Activated CD4-positive, alpha-beta T cell treated with anti-CD3 and anti-CD28 coated beads, Interleukin-2, amount 10 ng/mL, durations not matched to agents 7 days and 5 days (primary cell): ENCODE data around the gene ERG28. TPM values are rescaled to one million over a fixed set of nuclear protein-coding genes. Genes with fewer than 3 reads are reported as not detected.

Source experiments
- CTCF ChIA-PET: fragments of 350-600 bp; sonication (Branson Sonifier 250); formaldehyde crosslinking; loops from one replicate; lab custom pipeline; 2021; ENCODE audit warnings: antibody characterized with exemption; lab: Charles Lee
- POLR2A ChIA-PET: fragments of 350-600 bp; sonication (Branson Sonifier 250); formaldehyde crosslinking; loops from one replicate; lab custom pipeline; 2021; ENCODE audit warnings: antibody characterized with exemption; lab: Charles Lee
- DNase-seq: peaks from one replicate; pipeline ENCODE4 v3.0.0-alpha.2; 2020
- H3K27ac Mint-ChIP-seq: one replicate; pipeline ENCODE4 v1.8.0; 2021; ENCODE audit warnings: mild to moderate bottlenecking, moderate library complexity, mixed read lengths
- H3K27me3 Mint-ChIP-seq: one replicate; pipeline ENCODE4 v1.8.0; 2021; ENCODE audit warnings: mixed read lengths
- H3K36me3 Mint-ChIP-seq: one replicate; pipeline ENCODE4 v1.8.0; 2021; ENCODE audit warnings: low read depth, mixed read lengths
- H3K4me1 Mint-ChIP-seq: one replicate; pipeline ENCODE4 v1.8.0; 2021; ENCODE audit warnings: mixed read lengths
- H3K4me3 Mint-ChIP-seq: one replicate; pipeline ENCODE4 v1.8.0; 2021; ENCODE audit warnings: mild to moderate bottlenecking, moderate library complexity, mixed read lengths
- H3K9me3 Mint-ChIP-seq: one replicate; pipeline ENCODE4 v1.8.0; 2021; ENCODE audit warnings: mixed read lengths
- total RNA-seq, 2 experiments: library from RNA; stranded (reverse); gene quantifications; one replicate each; pipeline ENCODE4 v1.2.3, GENCODE V29; 2021

ERG28 gene
- total RNA-seq, 2 experiments from 2014 or later, result 17.3 to 21.5 TPM

DNA sequence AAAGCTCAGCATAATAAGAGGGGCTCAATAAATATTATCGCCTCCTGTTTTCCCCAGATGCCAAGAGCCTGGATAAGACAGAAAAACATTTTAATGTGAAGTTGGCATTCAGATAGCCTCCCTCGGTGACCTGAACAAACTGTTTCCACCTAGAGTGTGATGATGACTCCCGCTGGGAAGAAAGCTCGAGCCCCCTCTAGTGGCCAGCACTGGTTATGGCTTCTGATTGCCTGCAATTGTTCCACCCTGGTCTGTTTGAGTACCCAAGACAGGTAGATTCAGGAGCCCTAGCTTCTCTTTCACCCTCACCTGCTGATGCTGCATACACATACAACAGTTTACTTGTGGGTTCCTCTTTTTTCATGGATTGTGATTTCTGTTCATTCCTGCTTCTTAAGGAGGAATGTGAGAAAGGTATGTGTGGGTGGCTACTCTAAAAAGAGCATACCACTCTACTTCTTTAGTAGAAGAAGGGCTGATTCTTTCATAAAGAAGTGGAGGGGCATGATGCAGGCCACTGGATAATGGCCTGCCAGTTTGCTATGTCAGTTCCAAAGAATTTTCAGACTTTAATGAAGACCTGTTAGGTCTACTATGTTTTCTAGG, 6.4 kb downstream of the ERG28 start:
- Mint-ChIP-seq H3K4me3 (no peak overlapping the region), H3K27ac (no peak overlapping the region), H3K4me1 (peaks cover 18% of the 10 kb centered on the region), H3K27me3 (no peaks in the 10 kb centered on the region), H3K36me3 (peaks cover 39% of the 10 kb centered on the region), H3K9me3 (no peaks in the 10 kb centered on the region)
- CTCF ChIA-PET, result interaction anchor here (0.5 to 4.6 kb wide), 22 partner anchors 9 to 712 kb away, joined by 3 to 42 read pairs (median 4); no protein-coding TSS in a partner anchor
- POLR2A ChIA-PET, result no interaction called here
- peak; percentile 85 for DNase-seq

DNA sequence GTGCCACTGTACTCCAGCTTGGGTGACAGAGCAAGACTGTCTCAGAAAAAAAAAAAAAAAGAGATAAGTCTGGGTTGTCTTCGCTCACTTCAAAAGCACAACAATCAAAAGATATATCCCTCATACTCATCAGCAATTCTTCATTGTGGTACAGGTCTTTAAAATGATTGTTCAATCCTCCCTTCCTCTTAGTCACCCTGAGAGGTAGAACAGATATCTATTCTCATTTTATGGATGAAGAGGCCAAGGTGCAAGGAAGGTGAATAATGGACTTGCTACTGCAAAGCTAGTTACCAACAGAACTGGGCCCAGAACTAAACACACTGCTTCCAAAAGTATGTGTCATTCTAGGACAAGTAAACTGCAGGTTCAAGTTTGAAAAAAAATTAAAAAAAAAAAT, 7.1 kb downstream of the ERG28 start:
- no peak for DNase-seq
- peaks cover 40% of the 10 kb centered on the region for H3K36me3 Mint-ChIP-seq
- CTCF ChIA-PET, result interaction anchor here (0.5 to 4.6 kb wide), 17 partner anchors 8 to 1396 kb away, joined by 3 to 42 read pairs (median 3); no protein-coding TSS in a partner anchor
- H3K4me3 Mint-ChIP-seq, result no peak overlapping the region
- H3K27ac Mint-ChIP-seq, result no peak overlapping the region
- POLR2A ChIA-PET, result no interaction called here
- H3K27me3 Mint-ChIP-seq, result no peaks in the 10 kb centered on the region
- H3K4me1 Mint-ChIP-seq, result peaks cover 14% of the 10 kb centered on the region
- no peaks in the 10 kb centered on the region for H3K9me3 Mint-ChIP-seq

DNA sequence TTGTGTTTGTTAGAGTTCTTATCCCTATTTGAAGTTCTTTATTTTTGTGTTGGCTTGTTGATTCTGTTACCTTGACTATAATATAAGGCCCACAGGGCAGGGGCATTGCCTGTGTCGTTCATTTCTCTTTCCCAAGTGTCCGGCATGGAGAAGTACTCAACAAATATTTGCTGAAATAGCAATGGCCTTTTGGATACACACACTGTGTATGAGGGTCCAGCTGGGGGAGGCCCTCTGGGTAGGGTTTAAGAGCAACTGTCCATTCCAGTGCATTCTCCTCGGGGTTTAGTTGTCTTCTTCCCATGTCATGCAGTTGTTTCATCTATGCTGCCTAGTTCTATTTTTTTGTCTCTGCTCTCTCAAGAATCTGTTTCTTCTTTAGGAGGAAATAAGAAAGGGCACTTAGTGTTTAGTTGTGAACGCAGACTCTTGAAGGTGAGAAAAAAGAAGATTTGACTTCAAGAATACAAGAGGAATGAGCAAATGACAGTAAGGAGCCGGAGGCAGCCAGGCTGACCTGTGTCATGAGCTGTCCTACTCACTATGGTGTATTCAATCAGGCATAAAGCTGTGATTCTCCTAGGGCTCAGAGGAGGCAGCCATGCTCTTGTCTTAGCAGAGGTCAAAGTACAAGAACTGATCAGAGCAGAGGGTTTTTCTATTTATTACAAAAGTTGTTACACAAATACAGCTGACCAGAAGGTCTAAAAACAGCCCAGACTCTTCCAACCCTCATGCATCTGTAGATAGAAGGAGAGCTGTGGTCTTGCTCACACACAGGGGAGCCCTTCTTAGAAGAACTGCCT, 10.2 kb downstream of the ERG28 start:
- POLR2A ChIA-PET, result no interaction called here
- H3K4me1 Mint-ChIP-seq, result peaks cover 4% of the 10 kb centered on the region
- no peaks in the 10 kb centered on the region for H3K27me3 Mint-ChIP-seq
- H3K9me3 Mint-ChIP-seq, result no peaks in the 10 kb centered on the region
- no peak for DNase-seq
- H3K36me3 Mint-ChIP-seq, result peaks cover 39% of the 10 kb centered on the region
- H3K4me3 Mint-ChIP-seq, result no peak overlapping the region
- H3K27ac Mint-ChIP-seq, result no peak overlapping the region
- CTCF ChIA-PET, result interaction anchor here (1.2 to 1.7 kb wide), 3 partner anchors 10 to 73 kb away, joined by 3 to 6 read pairs (median 5); no protein-coding TSS in a partner anchor

DNA sequence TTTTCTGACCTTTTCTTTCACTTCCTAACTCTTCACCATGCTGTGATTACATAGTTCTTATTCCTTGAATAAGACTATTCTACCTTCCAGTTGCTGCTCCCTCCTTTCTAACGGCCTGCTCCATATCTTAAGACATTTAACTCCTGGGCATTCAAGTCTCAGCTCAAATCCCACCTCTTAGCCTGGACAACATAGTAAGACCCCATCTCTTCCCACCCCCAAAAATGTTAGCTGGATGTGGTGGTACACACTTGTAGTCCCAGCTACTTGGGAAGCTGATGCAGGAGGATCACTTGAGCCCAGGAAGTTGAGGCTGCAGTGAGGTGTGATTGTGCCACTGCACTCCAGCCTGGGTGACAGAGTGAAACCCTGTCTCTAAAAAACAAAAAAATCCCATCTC, 10.9 kb downstream of the ERG28 start:
- Mint-ChIP-seq H3K36me3 (peaks cover 38% of the 10 kb centered on the region), H3K9me3 (no peaks in the 10 kb centered on the region), H3K27me3 (no peaks in the 10 kb centered on the region), H3K27ac (no peak overlapping the region), H3K4me3 (no peak overlapping the region), H3K4me1 (peaks cover 4% of the 10 kb centered on the region)
- CTCF ChIA-PET, result interaction anchor here (1.2 to 1.7 kb wide), 2 partner anchors 14 to 72 kb away, joined by 3 to 6 read pairs; no protein-coding TSS in a partner anchor
- POLR2A ChIA-PET, result no interaction called here
- no peak for DNase-seq

DNA sequence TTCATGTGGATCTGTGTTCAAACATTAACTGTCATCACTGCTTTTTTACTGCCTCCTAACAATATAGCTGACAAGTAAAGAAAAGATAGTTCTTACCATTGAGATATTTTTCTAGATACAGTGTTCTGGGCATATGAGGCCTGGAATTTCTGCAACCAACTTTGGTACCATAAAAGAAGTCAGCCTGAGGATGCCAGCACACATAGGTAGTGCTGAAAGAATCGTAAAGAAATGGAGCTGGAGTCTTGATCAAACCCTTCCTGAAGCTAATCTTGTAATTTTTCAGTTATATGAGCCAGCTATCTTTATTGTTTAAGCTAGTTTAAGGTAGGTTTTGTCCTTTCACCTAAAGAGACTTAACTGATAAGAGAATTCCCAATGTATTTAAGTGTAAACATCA, 11.3 kb downstream of the ERG28 start:
- no peak overlapping the region for H3K4me3 Mint-ChIP-seq
- POLR2A ChIA-PET, result no interaction called here
- no peak overlapping the region for H3K27ac Mint-ChIP-seq
- no peaks in the 10 kb centered on the region for H3K27me3 Mint-ChIP-seq
- peaks cover 3% of the 10 kb centered on the region for H3K4me1 Mint-ChIP-seq
- CTCF ChIA-PET, result interaction anchor here (1.2 to 1.7 kb wide), 2 partner anchors 14 to 71 kb away, joined by 3 to 6 read pairs; no protein-coding TSS in a partner anchor
- peaks cover 36% of the 10 kb centered on the region for H3K36me3 Mint-ChIP-seq
- no peaks in the 10 kb centered on the region for H3K9me3 Mint-ChIP-seq
- DNase-seq, result no peak

DNA sequence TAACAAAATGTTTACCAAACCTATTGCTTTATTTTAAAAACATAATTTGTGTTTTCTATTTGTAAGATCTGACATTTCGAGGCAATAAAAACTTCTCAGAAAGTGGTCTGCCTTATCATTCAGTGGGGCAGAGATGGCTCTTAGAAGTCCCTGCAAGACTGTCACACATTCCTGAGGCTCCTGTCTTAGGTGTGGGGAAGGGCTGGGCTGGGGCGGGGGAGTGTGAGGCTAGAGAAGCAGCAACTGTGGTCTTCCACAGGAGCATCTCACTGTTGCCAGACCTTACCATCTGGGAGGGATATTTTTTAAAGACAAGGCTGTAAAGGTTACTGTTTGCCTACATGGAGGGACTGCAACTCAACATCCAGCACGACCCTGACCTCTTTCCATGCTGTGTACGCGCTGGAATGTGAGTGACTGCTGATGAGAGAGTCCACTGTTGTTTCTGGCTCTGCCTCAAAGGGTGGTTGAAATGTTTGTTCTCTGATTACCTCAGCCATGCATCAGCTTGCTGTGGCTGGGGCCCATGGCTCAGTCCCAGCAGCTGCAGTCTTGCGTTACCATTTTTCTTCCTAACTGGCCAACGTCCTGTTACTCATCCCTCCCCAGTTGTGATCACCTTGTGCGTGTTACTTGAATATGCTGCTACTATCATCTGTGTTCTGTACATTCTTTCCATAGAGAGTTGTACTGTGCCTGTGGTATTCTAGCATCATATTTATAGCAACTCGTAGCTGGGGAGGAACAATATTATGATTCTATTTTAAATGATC, 12.4 kb downstream of the ERG28 start:
- H3K36me3 Mint-ChIP-seq, result peaks cover 30% of the 10 kb centered on the region
- POLR2A ChIA-PET, result no interaction called here

DNA sequence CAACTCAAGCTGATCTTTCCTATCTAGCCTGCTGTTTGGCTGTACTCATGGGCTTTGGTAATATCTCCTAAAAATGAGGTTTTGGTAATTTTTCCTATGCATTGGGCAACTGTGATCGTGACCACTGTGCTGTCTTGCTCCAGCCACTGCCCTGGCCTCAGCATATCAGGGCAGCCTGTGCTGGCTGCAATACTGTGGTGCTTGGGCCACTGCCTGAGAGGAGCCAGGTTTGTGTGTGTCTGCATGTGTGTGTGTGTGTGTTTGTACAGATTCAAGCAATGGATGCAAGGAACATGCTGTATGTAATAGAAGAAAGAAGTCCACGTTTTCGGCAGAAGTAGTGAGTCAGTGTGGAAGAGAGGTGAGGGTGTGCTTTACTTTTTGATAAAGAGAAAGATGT, 13.0 kb downstream of the ERG28 start:
- ChIA-PET CTCF (interaction anchor here (0.7 to 1.3 kb wide), 5 partner anchors 9 to 339 kb away, joined by 3 read pairs; no protein-coding TSS in a partner anchor), POLR2A (no interaction called here)
- no peak for DNase-seq
- H3K36me3 Mint-ChIP-seq, result peaks cover 27% of the 10 kb centered on the region
- no peaks in the 10 kb centered on the region for H3K9me3 Mint-ChIP-seq
- H3K4me3 Mint-ChIP-seq, result no peak overlapping the region
- H3K27me3 Mint-ChIP-seq, result no peaks in the 10 kb centered on the region
- H3K4me1 Mint-ChIP-seq, result no peaks in the 10 kb centered on the region
- H3K27ac Mint-ChIP-seq, result no peak overlapping the region

More for the DNA sequence above, 12.4 kb downstream of the ERG28 start:
- no peak for DNase-seq
- H3K4me3 Mint-ChIP-seq, result no peak overlapping the region
- H3K27ac Mint-ChIP-seq, result no peak overlapping the region
- H3K4me1 Mint-ChIP-seq, result no peaks in the 10 kb centered on the region
- H3K9me3 Mint-ChIP-seq, result no peaks in the 10 kb centered on the region
- CTCF ChIA-PET, result interaction anchor here (1.2 kb wide), 1 partner anchor 61 kb away, joined by 3 read pairs; no protein-coding TSS in a partner anchor
- H3K27me3 Mint-ChIP-seq, result no peaks in the 10 kb centered on the region

DNA sequence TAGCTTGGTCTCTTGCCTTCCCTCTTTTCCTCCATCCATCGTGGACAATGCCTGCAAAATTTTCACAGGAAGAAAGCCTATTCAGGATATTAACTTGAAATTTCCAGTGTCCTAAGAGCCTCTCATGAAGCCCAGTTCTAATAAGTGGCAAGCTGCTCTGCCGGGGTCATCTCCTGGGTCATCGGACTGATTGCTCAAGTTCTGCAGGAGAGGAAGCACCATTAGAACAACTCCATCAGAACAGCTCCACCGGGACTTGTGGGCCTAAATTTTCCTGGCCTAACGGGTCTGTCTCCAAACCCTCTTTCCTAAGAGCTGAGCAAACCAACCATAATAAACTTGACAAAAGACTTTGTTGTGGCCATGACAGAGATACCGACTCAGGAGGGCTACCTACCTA, 13.9 kb downstream of the ERG28 start:
- Mint-ChIP-seq H3K4me3 (no peak overlapping the region), H3K4me1 (no peaks in the 10 kb centered on the region), H3K36me3 (peaks cover 25% of the 10 kb centered on the region), H3K27ac (no peak overlapping the region), H3K9me3 (no peaks in the 10 kb centered on the region), H3K27me3 (no peaks in the 10 kb centered on the region)
- CTCF ChIA-PET, result interaction anchor here (0.6 to 1.3 kb wide), 7 partner anchors 10 to 338 kb away, joined by 3 read pairs; no protein-coding TSS in a partner anchor
- POLR2A ChIA-PET, result no interaction called here
- DNase-seq, result no peak

DNA sequence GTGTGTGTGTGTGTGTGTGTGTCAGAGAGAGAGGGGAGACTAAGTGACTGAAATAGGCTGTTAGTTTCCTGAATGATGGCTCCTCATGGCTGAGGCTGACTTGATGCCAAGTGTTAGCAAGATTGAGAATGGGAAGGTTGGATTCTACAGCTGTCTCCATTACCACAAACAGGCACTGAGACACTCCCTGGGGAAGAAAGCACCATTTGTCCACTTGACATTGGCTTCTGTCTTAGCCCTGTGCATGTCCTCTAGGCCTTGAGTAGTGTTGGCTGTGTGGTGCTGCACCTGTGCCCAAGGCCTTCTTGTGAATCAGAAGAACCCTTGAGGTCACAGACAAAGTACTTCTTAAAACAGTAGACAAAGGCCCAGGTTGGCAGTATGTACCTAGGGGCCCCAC, 15.6 kb downstream of the ERG28 start:
- CTCF ChIA-PET, result interaction anchor here (0.6 to 1.5 kb wide), 2 partner anchors 9 to 155 kb away, joined by 4 read pairs; no protein-coding TSS in a partner anchor
- Mint-ChIP-seq H3K4me3 (no peak overlapping the region), H3K9me3 (no peaks in the 10 kb centered on the region), H3K27me3 (no peaks in the 10 kb centered on the region), H3K36me3 (peaks cover 11% of the 10 kb centered on the region), H3K4me1 (no peaks in the 10 kb centered on the region), H3K27ac (no peak overlapping the region)
- no peak for DNase-seq
- POLR2A ChIA-PET, result interaction anchor here (0.6 kb wide), 1 partner anchor 234 kb away, joined by 4 read pairs; no protein-coding TSS in a partner anchor

DNA sequence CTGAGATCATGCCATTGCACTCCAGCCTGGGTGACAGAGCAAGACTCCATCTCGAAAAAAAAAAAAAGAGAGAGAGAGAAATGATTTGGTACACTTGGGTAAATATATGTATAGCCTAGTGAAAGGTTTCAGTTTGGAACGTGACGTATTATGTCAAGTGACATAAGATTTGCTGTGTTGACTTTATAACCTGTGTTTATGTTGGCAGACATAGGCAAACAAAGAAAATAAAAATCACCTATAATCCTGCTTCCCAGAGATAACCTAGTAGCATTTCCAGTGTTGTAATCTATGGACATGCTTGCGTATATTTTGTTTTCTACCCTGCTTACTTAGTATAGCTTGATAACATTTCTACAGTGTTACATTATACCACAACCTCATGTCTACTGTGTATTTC, 16.7 kb downstream of the ERG28 start:
- CTCF ChIA-PET, result interaction anchor here (0.8 to 1.0 kb wide), 2 partner anchors 9 to 66 kb away, joined by 3 read pairs; no protein-coding TSS in a partner anchor
- H3K4me1 Mint-ChIP-seq, result no peaks in the 10 kb centered on the region
- no peaks in the 10 kb centered on the region for H3K9me3 Mint-ChIP-seq
- H3K36me3 Mint-ChIP-seq, result peaks cover 2% of the 10 kb centered on the region
- POLR2A ChIA-PET, result interaction anchor here (0.5 to 0.6 kb wide), 2 partner anchors 504 to 564 kb away, joined by 3 to 4 read pairs; no protein-coding TSS in a partner anchor
- DNase-seq, result no peak
- H3K27ac Mint-ChIP-seq, result no peak overlapping the region
- no peak overlapping the region for H3K4me3 Mint-ChIP-seq
- H3K27me3 Mint-ChIP-seq, result no peaks in the 10 kb centered on the region

DNA sequence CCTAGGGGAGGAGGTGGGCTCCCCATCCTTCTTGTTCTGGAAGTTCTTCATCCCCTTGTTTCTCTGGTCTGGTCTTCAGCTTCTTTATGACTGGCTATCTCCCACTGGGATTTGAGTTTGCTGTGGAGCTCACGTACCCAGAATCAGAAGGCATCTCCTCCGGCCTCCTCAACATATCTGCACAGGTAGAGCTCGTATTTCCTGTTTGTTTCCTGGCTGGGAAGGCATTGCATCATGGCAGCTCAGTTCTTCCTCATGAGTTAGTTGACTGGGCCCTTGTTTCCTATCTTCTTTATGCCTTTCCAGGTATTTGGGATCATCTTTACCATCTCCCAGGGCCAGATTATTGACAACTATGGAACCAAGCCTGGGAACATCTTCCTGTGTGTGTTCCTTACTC, 19.8 kb downstream of the ERG28 start:
- ChIA-PET POLR2A (no interaction called here), CTCF (interaction anchor here (1.0 to 1.2 kb wide), 2 partner anchors 10 to 13 kb away, joined by 4 to 5 read pairs; no protein-coding TSS in a partner anchor)
- DNase-seq, result no peak
- no peak overlapping the region for H3K4me3 Mint-ChIP-seq
- no peaks in the 10 kb centered on the region for H3K36me3 Mint-ChIP-seq
- no peaks in the 10 kb centered on the region for H3K9me3 Mint-ChIP-seq
- no peak overlapping the region for H3K27ac Mint-ChIP-seq
- H3K27me3 Mint-ChIP-seq, result no peaks in the 10 kb centered on the region
- no peaks in the 10 kb centered on the region for H3K4me1 Mint-ChIP-seq

DNA sequence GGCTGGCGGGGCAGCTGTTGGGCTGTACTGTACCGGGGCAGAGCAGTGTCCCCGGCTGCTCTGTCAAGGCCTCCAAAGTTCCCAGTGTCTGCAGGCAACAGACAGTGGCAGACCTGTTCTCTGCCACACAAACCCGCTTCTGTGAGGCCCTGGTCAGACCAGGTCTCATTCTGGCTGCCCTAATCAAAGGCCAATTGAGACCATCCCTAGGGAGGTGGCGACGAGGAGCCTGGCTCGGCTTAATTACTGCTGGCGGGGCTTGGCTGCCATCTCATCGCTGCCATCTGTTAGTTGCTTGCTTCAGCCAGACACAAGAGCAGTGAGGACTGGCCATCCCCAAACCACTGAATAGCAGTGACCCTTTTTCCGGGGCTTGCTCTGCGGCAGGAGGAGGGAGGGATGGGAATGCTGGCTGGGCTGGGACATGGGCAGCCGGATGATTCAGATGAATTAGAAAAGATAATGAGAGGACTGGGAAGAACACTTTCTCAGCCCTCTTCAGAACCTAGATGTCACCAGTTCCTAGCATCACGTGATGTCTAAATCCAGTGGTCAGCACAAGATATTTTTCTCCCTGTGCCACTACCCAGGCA, 24.5 kb downstream of the ERG28 start:
- Mint-ChIP-seq H3K27me3 (no peaks in the 10 kb centered on the region), H3K4me1 (no peaks in the 10 kb centered on the region), H3K36me3 (no peaks in the 10 kb centered on the region), H3K27ac (no peak overlapping the region), H3K9me3 (no peaks in the 10 kb centered on the region), H3K4me3 (no peak overlapping the region)
- no peak for DNase-seq
- ChIA-PET POLR2A (no interaction called here), CTCF (interaction anchor here (0.6 to 1.1 kb wide), 3 partner anchors 18 to 1911 kb away, joined by 3 read pairs; no protein-coding TSS in a partner anchor)
